ENCODE data around the gene TBX4.
"Not testable (repeated sequence)": the region's sequence is repeated elsewhere in the genome, so short reads cannot be mapped to it uniquely, and the experiment has no call there.

TBX4 gene

DNA sequence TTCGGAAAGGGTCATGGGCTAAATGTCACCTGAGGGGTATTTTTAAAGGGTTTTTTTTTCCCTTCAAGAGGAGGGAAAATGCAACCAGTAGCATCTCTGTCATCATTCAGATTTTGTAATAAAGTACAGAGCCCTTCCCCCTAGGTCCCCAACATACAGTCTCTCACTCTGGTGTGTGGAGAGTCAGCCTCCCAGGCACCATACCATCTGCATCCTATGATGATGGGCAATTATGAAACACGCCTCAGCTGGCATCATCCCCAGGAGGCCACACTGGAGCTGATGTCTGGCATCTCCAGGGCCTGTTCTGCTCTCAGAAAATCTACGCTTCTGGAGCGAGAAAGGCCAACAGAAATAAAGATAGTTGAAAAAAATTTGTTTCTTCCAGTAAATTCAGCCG, 32.0 kb downstream of the TBX4 start:
- no peak for DNase-seq (ENCODE audit: low read depth)

- DNase-seq (ENCODE audit: low read depth): no peak
These were observed 33.0 kb downstream of the TBX4 start for GRCh38 chr17:61485067-61485775.

- no peak for DNase-seq (ENCODE audit: low read depth)
These were observed 34.2 kb downstream of the TBX4 start for GRCh38 chr17:61486135-61487120.

GRCh38 chr17:61487161-61487988, 35.2 kb downstream of the TBX4 start:
- no peak for DNase-seq (ENCODE audit: low read depth)

GRCh38 chr17:61487989-61488595, 35.9 kb downstream of the TBX4 start:
- no peak for DNase-seq (ENCODE audit: low read depth)

GRCh38 chr17:61488878-61489718, 36.9 kb downstream of the TBX4 start:
- DNase-seq (ENCODE audit: low read depth): no peak

GRCh38 chr17:61489719-61490490, 37.7 kb downstream of the TBX4 start:
- no peak for DNase-seq (ENCODE audit: low read depth)

- no peak for DNase-seq (ENCODE audit: low read depth)
These were observed 38.3 kb downstream of the TBX4 start for GRCh38 chr17:61490540-61490975.

DNA sequence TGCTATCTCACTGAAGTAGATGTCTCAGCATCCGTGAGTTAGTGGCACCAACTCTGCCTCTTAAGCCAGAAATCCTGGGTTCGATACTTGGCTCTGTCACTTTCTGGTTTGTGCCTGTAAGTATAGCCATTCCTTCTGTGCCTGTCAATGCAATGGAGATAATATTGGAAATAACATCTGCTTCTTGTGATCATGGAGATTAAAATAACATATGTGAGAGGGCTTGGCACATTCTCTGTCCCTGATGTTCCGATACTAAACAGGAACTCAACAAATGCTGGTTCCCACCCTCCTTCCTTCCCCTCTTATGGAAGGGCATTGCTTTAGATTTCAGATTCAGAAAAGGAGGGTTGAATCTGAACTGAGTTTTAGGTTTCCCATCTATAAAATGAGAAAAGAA, 39.8 kb downstream of the TBX4 start:
- no peak for DNase-seq (ENCODE audit: low read depth)

GRCh38 chr17:61492759-61493526, 40.7 kb downstream of the TBX4 start:
- no peak for DNase-seq (ENCODE audit: low read depth)

- DNase-seq (ENCODE audit: low read depth): not testable (repeated sequence)
These were observed 41.7 kb downstream of the TBX4 start for GRCh38 chr17:61493830-61494324.

DNA sequence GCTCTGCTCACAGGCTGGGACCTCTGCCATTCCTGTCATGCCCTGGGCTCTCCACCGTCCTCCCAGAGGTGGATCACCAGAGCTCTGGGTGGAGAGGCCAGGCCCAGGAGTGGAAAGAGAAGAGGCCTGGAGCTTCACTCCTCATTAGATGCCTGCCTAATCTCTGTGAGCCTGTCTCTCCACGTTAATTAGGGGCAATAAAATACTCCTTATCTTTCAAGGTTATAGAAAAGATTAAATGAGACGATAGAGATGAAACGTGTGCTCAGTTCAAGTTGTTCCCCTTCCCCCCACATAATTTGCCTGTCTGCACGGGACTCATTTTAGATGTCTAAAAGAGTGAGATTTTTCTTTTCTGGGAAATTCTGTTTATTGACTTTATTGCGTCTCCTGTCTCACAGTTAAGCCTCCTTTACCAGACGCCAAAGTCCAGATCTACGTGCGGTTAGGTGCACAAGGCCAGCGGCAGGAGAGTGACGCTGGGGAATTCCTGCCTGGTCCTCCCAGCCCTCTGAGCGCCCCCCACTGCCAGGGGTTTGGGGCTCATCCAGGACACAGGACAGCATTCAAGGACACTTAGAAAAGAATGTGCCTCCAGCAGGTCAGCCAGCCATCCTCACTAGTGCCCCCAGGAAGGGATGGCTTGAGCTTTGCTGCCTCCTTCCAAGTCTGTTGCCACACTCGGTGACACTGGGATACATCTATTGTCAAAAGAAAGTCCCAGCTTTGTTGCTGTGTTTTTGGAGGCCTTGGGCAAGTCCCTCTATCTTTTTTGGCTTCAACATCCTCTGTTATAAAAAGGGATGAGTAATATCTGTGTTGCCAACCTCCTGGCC, 42.3 kb downstream of the TBX4 start:
- DNase-seq (ENCODE audit: low read depth): no peak

DNA sequence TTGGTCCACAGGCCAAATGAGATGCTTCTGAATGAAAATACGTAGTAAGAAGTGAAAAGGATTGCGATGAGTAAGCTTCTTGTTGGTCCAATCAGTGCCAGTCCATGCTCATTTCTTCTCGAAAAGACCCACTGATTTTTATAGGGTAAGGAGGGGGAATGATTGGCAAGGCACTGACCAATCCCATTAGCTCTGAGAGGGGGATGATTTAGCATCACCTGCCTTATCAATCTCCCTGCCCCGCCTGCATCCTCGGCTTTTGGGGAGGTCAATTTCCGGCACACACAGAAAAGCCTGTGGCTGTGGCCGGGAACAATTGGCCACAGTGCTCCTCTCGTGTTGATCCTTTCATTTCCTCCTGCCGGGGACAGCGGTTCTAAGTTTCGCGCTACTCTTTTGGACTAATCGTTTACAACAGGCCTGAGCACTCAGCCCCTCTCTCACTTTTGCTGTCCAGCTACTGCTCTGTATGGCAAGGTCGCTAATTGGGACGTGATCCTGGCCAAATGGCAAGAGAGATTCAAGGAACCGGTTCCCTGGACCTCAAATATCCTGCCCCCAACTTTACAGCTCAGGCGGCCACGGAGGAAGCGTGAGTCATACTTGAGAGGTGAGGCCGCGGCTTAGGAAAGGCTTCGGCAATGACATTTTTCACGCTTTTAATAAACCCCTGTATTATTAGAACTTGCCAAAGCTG, 43.1 kb downstream of the TBX4 start:
- DNase-seq (ENCODE audit: low read depth): peak; percentile 43

- DNase-seq (ENCODE audit: low read depth): no peak
These were observed 44.1 kb downstream of the TBX4 start for GRCh38 chr17:61496174-61496956.

GRCh38 chr17:61496957-61497653, 44.9 kb downstream of the TBX4 start:
- no peak for DNase-seq (ENCODE audit: low read depth)
